NCI-H1436 treated with DMSO at 0.1 percent for 48 hours (cell line): Measurements from ENCODE around the gene SGTB.
"Not testable (repeated sequence)": the region's sequence is repeated elsewhere in the genome, so short reads cannot be mapped to it uniquely, and the experiment has no call there.

Source experiments
- DNase-seq: peaks from one replicate; lab custom pipeline; 2025; lab: John Stamatoyannopoulos, UW

Gene SGTB

GRCh38 chr5:65734196-65734775, 12.4 kb upstream of the SGTB start:
- DNase-seq = not testable (repeated sequence)

GRCh38 chr5:65732046-65732445, 10.1 kb upstream of the SGTB start:
- not testable (repeated sequence) for DNase-seq

- no peak for DNase-seq
Measured at GRCh38 chr5:65730910-65731309, 9.0 kb upstream of the SGTB start.

DNA sequence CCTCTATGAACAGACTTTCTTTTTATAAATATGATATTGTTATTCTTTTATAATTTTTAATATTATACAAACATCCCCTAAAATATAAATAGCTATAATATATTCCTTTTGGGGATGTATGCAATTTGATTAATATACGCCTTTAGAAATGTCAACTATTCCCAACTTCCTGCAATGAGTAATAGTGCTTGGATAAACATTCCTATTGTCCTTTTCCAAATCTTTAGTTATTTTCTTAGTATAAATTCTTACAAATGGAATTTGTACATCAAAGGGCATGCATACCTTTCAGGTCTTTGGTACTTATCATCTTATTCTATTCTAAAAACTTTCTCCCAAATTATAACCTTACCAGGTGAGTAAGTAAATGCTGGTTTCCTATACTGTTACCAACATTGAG, 6.3 kb upstream of the SGTB start:
- no peak for DNase-seq

- DNase-seq = no peak
Measured at GRCh38 chr5:65727491-65728156, 5.7 kb upstream of the SGTB start.

- no peak for DNase-seq
Measured at GRCh38 chr5:65722575-65723403, 880 bp upstream of the SGTB start.

GRCh38 chr5:65721050-65721719, 724 bp downstream of the SGTB start:
- no peak for DNase-seq

- DNase-seq = no peak
Measured at GRCh38 chr5:65718576-65719310, 3.2 kb downstream of the SGTB start.

- no peak for DNase-seq
Measured at GRCh38 chr5:65708145-65708544, 13.8 kb downstream of the SGTB start.

DNA sequence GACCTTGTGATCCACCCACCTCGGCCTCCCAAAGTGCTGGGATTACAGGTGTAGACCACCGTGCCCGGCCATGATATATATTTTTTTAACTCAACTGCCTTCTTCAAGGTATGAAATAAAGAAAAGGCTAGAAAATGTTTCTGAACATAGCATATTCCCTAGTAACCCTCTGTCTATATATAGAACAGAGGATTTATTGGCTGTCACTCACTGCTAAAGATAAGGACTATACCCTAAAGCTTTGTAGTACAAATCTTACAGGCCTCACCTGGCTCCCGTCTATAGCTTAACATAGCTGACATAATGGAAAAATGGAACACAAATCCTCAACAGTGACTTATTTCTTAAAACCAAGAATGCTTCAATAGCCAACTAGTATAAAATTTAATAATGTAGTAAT, 14.2 kb downstream of the SGTB start:
- no peak for DNase-seq

- no peak for DNase-seq
Measured at GRCh38 chr5:65704621-65705239, 17.2 kb downstream of the SGTB start.

GRCh38 chr5:65702036-65702435, 19.9 kb downstream of the SGTB start:
- DNase-seq = no peak

DNA sequence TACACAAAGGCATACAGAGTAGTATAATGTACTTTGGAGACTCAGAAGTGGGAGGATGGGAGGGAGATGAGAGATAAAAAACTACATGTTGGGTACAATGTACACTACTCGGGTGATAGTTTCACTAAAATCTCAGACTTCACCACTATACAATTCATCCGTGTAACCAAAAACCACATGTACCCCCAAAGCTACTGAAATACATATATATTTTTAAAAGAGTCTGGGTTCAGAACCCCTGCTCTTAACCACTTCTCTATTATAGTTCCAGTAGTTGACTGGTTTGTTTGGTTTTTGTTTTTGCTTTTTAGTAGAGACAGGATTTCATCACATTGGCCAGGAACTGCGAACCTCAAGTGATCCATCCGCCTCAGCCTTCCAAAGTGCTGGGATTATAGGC, 22.6 kb downstream of the SGTB start:
- no peak for DNase-seq

GRCh38 chr5:65696892-65697291, 25.0 kb downstream of the SGTB start:
- no peak for DNase-seq

DNA sequence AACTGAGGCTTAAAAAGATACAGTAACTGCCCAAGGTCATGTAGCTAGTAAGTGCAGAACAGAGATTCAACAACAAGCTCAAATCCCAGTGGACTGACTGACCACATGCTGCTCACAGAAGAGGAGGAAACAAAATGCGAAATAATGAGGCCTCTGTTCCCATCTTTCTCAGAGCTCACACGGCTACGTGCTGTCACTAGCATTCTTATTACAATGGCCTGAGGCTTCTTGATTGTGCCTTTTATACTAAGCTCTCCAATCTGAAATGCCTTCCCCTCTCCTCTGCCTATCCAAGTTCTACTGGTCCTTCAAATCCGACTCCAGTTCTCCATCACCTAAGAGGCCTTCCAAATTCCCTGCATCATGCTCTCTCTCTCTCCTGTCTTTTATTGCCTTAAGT, 26.0 kb downstream of the SGTB start:
- DNase-seq = no peak

DNA sequence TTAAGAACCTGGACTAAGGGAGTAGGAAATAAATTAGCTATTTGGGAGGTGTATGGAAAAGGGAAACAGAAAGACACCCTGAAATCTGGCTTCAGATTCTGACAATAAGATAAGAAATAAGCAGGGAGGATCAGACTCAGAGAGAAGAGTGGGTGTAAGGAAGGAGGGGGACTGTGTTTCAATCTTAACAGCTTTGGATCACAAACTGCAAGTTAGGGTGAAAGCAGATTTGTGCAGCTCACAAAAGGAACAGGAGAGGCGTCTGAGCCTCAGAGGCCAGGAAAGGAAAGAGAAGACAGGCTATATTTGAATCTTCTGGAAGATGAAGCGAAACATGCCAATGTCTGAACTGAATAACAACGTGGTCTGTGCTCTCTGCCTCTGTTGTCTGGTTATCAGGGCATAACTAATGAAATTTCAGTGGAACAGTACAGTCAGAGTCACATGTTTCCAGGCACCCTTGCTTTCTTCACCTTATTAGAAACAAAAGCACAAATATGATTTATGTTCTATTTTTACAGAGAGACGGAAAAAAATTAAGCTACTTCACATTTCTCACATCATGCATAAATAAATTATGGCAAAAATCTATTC, 26.6 kb downstream of the SGTB start:
- no peak for DNase-seq

- DNase-seq = no peak
Measured at GRCh38 chr5:65693121-65693520, 28.8 kb downstream of the SGTB start.

GRCh38 chr5:65682148-65682547, 39.8 kb downstream of the SGTB start:
- DNase-seq = no peak

DNA sequence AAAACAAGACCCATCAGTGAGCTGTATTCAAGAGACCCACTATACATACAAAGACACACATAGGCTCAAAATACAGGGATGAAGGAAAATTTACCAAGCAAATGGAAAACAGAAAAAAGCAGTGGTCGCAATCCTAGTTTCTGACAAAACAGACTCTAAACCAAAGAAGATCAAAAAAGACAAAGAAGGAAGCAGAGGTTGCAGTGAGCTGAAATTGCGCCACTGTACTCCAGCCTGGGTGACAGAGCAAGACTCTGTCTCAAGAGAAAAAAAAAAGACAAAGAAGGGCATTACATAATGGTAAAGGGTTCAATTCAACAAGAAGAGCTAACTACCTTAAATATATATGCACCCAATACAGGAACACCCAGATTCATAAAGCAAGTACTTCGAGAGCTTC, 45.9 kb downstream of the SGTB start:
- DNase-seq = not testable (repeated sequence)

GRCh38 chr5:65674749-65675148, 47.2 kb downstream of the SGTB start:
- DNase-seq = no peak

- DNase-seq = no peak
Measured at GRCh38 chr5:65672796-65673195, 49.1 kb downstream of the SGTB start.
